Lower lobe of right lung (tissue), 2 donors: ENCODE measurements around the gene CAPRIN1. TPM values are rescaled to one million over a fixed set of nuclear protein-coding genes. Genes with fewer than 3 reads are reported as not detected.
A peak's percentile ranks its signal among the peaks of the same experiment; 100 is the strongest.

Experiments
- ATAC-seq, 2 donors: fragments of 200-7000 bp; cut with Tn5 transposase; one replicate each; pipeline ENCODE4 v1.9.1; 2020 to 2022; ENCODE audit warnings: mild to moderate bottlenecking in 2 of 2, moderate library complexity in 2 of 2
- DNase-seq: peaks from one replicate; pipeline ENCODE4 v3.0.0-alpha.2; 2020
- H3K27ac ChIP-seq: fragments of 200-600 bp; one replicate; pipeline ENCODE4 v1.8.0; 2022
- H3K27me3 ChIP-seq: fragments of 200-600 bp; one replicate; pipeline ENCODE4 v1.8.0; 2022; ENCODE audit warnings: low read depth
- H3K36me3 ChIP-seq: fragments of 200-600 bp; one replicate; pipeline ENCODE4 v1.8.0; 2022; ENCODE audit warnings: mild to moderate bottlenecking
- H3K4me1 ChIP-seq: fragments of 200-600 bp; one replicate; pipeline ENCODE4 v1.8.0; 2022
- H3K4me3 ChIP-seq: fragments of 200-600 bp; one replicate; pipeline ENCODE4 v1.8.0; 2022; ENCODE audit warnings: mild to moderate bottlenecking
- H3K9me3 ChIP-seq: fragments of 200-600 bp; one replicate; pipeline ENCODE4 v1.8.0; 2022
- CTCF ChIP-seq: fragments of 200-600 bp; IDR thresholded peaks from one replicate; pipeline ENCODE4 v1.8.0; 2022; ENCODE audit warnings: antibody characterized with exemption, mild to moderate bottlenecking
- intact Hi-C: fragments of 100-400 bp; cut with DNase I; formaldehyde crosslinking; loops from one replicate; pipeline ENCODE4 v1.11.0; 2022
- total RNA-seq: library from RNA; stranded (reverse); fragmentation: NEBNext Ultra II Directional; extraction: Animal tissue kit (Norgen Biotek cat#: 25700); gene quantifications from one replicate; pipeline ENCODE4 v1.2.1, GENCODE V29; 2021
- donor health status: DM: no; HTN: yes; CAD: no; lungs with severe emphysema.

Gene CAPRIN1
- total RNA-seq, 1 donor from 2014 or later = 187 TPM

GRCh38 chr11:34140149-34140548 is 88.6 kb downstream of the CAPRIN1 start:
- Histone ChIP-seq H3K27ac (no peak overlapping the region), H3K9me3 (no peaks in the 10 kb centered on the region), H3K36me3 (peaks cover 99% of the 10 kb centered on the region), H3K4me1 (no peaks in the 10 kb centered on the region), H3K27me3 (no peaks in the 10 kb centered on the region), H3K4me3 (no peak overlapping the region)
- no peak for TF ChIP-seq CTCF
- intact Hi-C loops = no loop called here
- DNase-seq = peak; percentile 30
- ATAC-seq = no peak

DNA sequence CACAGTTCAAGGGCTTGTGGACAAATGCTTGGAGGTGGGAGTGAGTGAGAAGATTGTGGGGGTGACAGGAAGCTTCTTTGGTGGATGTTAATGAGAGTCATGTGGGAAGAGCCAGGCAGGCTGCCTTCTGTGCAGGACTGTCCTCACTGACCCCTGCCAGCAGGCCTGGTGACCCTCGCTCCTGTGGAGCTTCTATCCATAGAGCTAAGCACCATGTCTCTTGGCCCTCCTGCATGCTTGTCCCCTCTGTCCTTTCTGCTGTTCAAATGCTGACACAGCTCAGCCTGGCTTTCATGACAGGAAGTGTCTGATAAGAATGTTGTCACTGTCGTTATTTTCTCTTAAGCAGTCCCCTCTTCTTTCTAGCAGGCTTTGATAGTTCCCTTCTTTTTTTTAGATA is 91.5 kb downstream of the CAPRIN1 start:
- H3K36me3 ChIP-seq = peaks cover 99% of the 10 kb centered on the region
- intact Hi-C loops = no loop called here
- no peak overlapping the region for H3K27ac ChIP-seq
- no peaks in the 10 kb centered on the region for H3K9me3 ChIP-seq
- H3K4me3 ChIP-seq = no peak overlapping the region
- no peak for TF ChIP-seq CTCF
- H3K4me1 ChIP-seq = no peaks in the 10 kb centered on the region
- DNase-seq (peak; percentile 11), ATAC-seq (no peak)
- no peaks in the 10 kb centered on the region for H3K27me3 ChIP-seq

DNA sequence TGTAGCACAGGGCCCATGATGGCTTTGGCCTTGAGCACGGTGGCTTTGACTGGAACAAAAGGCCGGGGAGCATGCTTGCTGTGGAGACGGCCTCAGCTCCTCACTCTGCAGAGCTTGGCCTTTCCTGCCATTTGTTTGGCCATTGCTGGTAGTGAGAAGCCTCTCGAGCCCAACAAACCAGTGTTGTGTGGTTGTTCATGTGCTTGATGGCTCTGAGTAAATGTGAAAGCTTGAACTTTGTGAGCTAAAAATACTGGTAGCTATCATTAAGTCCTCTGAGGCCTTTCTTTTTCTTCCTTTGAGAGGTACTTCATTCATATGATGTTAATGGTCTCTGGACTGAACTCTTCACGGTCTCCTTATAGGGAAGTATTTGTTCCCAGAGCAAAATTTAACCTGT is 93.5 kb downstream of the CAPRIN1 start:
- Histone ChIP-seq H3K4me1 (no peaks in the 10 kb centered on the region), H3K36me3 (peaks cover 99% of the 10 kb centered on the region), H3K4me3 (no peak overlapping the region), H3K27ac (no peak overlapping the region), H3K27me3 (no peaks in the 10 kb centered on the region), H3K9me3 (no peaks in the 10 kb centered on the region)
- DNase-seq = no peak
- TF ChIP-seq CTCF = no peak
- intact Hi-C loops = no loop called here
- no peak for ATAC-seq

DNA sequence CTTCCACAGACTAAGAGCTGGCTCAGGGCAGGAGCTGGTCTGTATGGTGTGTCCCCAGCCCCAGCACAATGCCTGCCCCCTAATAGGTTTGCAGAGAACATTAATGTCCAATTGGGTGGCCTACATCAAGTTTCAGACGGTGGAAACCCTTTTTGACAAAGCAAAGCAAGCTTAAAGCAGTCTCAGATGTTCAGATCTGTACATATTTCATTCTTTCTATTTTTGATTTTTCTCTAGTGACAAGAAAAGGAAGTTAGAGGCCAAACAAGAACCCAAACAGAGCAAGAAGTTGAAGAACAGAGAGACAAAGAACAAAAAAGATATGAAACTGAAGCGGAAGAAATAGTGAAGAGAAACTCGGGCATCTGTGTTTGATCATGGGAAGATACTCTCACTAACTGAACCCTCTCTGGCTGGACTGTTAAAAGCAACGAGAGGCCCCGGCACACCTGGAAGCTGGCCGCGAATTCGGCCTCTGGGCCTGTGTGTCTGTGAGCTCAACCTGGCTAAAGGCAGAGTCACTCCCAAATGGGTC is 94.4 kb downstream of the CAPRIN1 start:
- ATAC-seq = no peak
- Histone ChIP-seq H3K27me3 (no peaks in the 10 kb centered on the region), H3K4me3 (no peak overlapping the region), H3K9me3 (no peaks in the 10 kb centered on the region), H3K27ac (no peak overlapping the region), H3K36me3 (peaks cover 90% of the 10 kb centered on the region), H3K4me1 (peaks cover 4% of the 10 kb centered on the region)
- TF ChIP-seq CTCF = no peak
- no peak for DNase-seq
- intact Hi-C loops = no loop called here

- peaks cover 87% of the 10 kb centered on the region for H3K36me3 ChIP-seq
- TF ChIP-seq CTCF = no peak
- H3K4me3 ChIP-seq = no peak overlapping the region
- H3K27me3 ChIP-seq = no peaks in the 10 kb centered on the region
- H3K9me3 ChIP-seq = no peaks in the 10 kb centered on the region
- no peak overlapping the region for H3K27ac ChIP-seq
- intact Hi-C loops = no loop called here
- H3K4me1 ChIP-seq = peaks cover 4% of the 10 kb centered on the region
- ATAC-seq = no peak
- DNase-seq = peak; percentile 42
These were observed 94.9 kb downstream of the CAPRIN1 start for GRCh38 chr11:34146411-34146810.

GRCh38 chr11:34146866-34147265 is 95.3 kb downstream of the CAPRIN1 start:
- TF ChIP-seq CTCF = no peak
- ATAC-seq (no peak), DNase-seq (peak; percentile 6)
- Histone ChIP-seq H3K9me3 (no peaks in the 10 kb centered on the region), H3K27me3 (no peaks in the 10 kb centered on the region), H3K4me3 (no peak overlapping the region), H3K36me3 (peaks cover 82% of the 10 kb centered on the region), H3K4me1 (peaks cover 4% of the 10 kb centered on the region), H3K27ac (no peak overlapping the region)
- intact Hi-C loops = no loop called here
